Measurements from ENCODE around the gene TRAPPC12.

The TRAPPC12 gene

DNA sequence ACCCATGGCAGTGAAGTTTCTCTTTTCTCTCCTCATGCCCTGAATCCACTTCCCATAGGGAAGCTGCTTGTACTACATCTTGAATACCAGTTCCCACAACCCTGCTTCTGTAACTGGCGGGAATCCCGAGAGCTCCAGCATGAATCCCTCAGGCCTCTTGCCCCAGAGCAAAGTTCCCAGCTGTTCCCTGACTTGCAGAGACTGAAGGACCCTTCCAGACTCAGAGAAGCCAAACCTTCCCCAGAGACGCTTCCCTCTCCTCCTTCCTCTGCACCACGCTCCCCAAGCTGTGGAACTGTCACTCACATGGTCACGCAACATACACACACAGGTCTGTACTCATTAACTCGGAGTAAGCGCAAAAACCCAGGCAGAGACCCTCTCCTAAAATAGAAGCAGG lies 26.4 kb downstream of the TRAPPC12 start:
- 94 to 95% methylated on average over 7 of the region's 7 CpGs for WGBS, 2 experiments
- no peak overlapping the region for H3K4me3 ChIP-seq (ENCODE audit: insufficient read depth, low read depth, low read length)
- H3K27me3 ChIP-seq (ENCODE audit: control insufficient read depth, insufficient read depth, low read length, poor library complexity, severe bottlenecking) = no peaks in the 10 kb centered on the region
- H3K36me3 ChIP-seq (ENCODE audit: control insufficient read depth, insufficient read depth, low read length) = peaks cover 4% of the 10 kb centered on the region
- H3K27ac ChIP-seq (ENCODE audit: insufficient read depth, low read depth, low read length, poor library complexity, severe bottlenecking) = no peak overlapping the region
- H3K4me1 ChIP-seq (ENCODE audit: control insufficient read depth, insufficient read depth, low read length) = peaks cover 3% of the 10 kb centered on the region
- H3K9me3 ChIP-seq (ENCODE audit: control insufficient read depth, low read length) = no peaks in the 10 kb centered on the region

GRCh38 chr2:3406501-3406900 lies 27.0 kb downstream of the TRAPPC12 start:
- H3K9me3 ChIP-seq (ENCODE audit: control insufficient read depth, low read length) = no peaks in the 10 kb centered on the region
- peaks cover 4% of the 10 kb centered on the region for H3K36me3 ChIP-seq (ENCODE audit: control insufficient read depth, insufficient read depth, low read length)
- WGBS, 2 experiments = 93 to 96% methylated on average over 2 of the region's 3 CpGs
- no peak overlapping the region for H3K27ac ChIP-seq (ENCODE audit: insufficient read depth, low read depth, low read length, poor library complexity, severe bottlenecking)
- H3K4me3 ChIP-seq (ENCODE audit: insufficient read depth, low read depth, low read length) = no peak overlapping the region
- no peaks in the 10 kb centered on the region for H3K27me3 ChIP-seq (ENCODE audit: control insufficient read depth, insufficient read depth, low read length, poor library complexity, severe bottlenecking)
- peaks cover 3% of the 10 kb centered on the region for H3K4me1 ChIP-seq (ENCODE audit: control insufficient read depth, insufficient read depth, low read length)

DNA sequence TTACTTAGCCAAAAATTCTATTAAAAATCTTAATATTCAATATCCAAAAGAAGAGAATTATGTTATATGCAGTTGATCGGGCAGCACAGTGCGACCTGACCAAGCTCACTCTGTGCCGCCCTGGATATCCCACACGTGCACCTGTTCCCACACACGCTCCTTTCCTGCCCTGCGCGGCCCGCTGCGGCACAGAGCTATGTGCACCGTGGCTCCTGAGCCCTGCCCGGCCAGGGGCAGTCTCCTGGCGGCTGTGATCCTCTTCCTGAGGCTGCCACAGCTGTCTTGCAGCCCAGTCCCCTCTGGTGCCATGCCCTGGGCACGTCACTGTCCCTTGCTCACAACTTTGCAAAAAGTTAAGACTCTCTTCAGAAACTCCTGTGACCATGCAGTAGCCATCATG lies 29.3 kb downstream of the TRAPPC12 start:
- H3K4me1 ChIP-seq (ENCODE audit: control insufficient read depth, insufficient read depth, low read length) = peaks cover 3% of the 10 kb centered on the region
- H3K27me3 ChIP-seq (ENCODE audit: control insufficient read depth, insufficient read depth, low read length, poor library complexity, severe bottlenecking) = no peaks in the 10 kb centered on the region
- no peak overlapping the region for H3K27ac ChIP-seq (ENCODE audit: insufficient read depth, low read depth, low read length, poor library complexity, severe bottlenecking)
- peaks cover 4% of the 10 kb centered on the region for H3K36me3 ChIP-seq (ENCODE audit: control insufficient read depth, insufficient read depth, low read length)
- WGBS, 2 experiments = 95 to 96% methylated on average over 13 of the region's 13 CpGs
- H3K9me3 ChIP-seq (ENCODE audit: control insufficient read depth, low read length) = no peaks in the 10 kb centered on the region
- no peak overlapping the region for H3K4me3 ChIP-seq (ENCODE audit: insufficient read depth, low read depth, low read length)

DNA sequence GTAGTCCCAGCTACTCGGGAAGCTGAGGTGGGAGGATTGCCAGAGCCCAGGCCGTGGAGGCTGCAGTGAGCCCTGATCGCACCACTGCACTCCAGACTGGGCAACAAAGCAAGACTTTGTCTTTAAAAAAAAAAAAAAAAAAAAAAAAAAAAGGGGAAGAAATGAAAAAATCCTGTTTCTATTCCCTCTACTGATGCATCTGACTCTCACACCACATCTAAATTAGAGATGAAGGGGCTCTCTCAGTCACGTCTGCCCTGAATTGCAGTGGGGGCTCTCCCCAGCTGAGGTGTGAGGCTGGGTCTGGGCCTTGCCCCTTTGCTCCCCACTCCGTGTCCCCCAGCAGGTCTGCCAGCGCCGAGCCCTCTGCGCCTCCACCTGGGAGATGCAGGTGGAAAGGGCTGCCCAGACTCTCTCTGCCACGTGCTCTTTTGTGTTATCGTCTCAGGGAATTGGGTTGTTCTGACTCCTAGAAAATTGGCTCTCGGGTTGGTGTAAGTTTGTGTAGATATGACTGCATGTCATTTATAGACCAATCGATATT lies 30.2 kb downstream of the TRAPPC12 start:
- Histone ChIP-seq H3K9me3 (ENCODE audit: control insufficient read depth, low read length) (no peaks in the 10 kb centered on the region), H3K4me1 (ENCODE audit: control insufficient read depth, insufficient read depth, low read length) (no peaks in the 10 kb centered on the region), H3K27me3 (ENCODE audit: control insufficient read depth, insufficient read depth, low read length, poor library complexity, severe bottlenecking) (no peaks in the 10 kb centered on the region), H3K36me3 (ENCODE audit: control insufficient read depth, insufficient read depth, low read length) (no peaks in the 10 kb centered on the region), H3K4me3 (ENCODE audit: insufficient read depth, low read depth, low read length) (no peak overlapping the region), H3K27ac (ENCODE audit: insufficient read depth, low read depth, low read length, poor library complexity, severe bottlenecking) (no peak overlapping the region)
- WGBS, 2 experiments = 91 to 94% methylated on average over 12 of the region's 12 CpGs

- WGBS, 2 experiments = 93 to 100% methylated on average over 3 of the region's 3 CpGs
- Histone ChIP-seq H3K4me3 (ENCODE audit: insufficient read depth, low read depth, low read length) (no peak overlapping the region), H3K27me3 (ENCODE audit: control insufficient read depth, insufficient read depth, low read length, poor library complexity, severe bottlenecking) (no peaks in the 10 kb centered on the region), H3K27ac (ENCODE audit: insufficient read depth, low read depth, low read length, poor library complexity, severe bottlenecking) (no peak overlapping the region), H3K9me3 (ENCODE audit: control insufficient read depth, low read length) (no peaks in the 10 kb centered on the region), H3K36me3 (ENCODE audit: control insufficient read depth, insufficient read depth, low read length) (no peaks in the 10 kb centered on the region), H3K4me1 (ENCODE audit: control insufficient read depth, insufficient read depth, low read length) (no peaks in the 10 kb centered on the region)
These were observed 31.6 kb downstream of the TRAPPC12 start for GRCh38 chr2:3411103-3411502.

GRCh38 chr2:3413697-3414096 lies 34.2 kb downstream of the TRAPPC12 start:
- no peaks in the 10 kb centered on the region for H3K4me1 ChIP-seq (ENCODE audit: control insufficient read depth, insufficient read depth, low read length)
- H3K27me3 ChIP-seq (ENCODE audit: control insufficient read depth, insufficient read depth, low read length, poor library complexity, severe bottlenecking) = no peaks in the 10 kb centered on the region
- H3K27ac ChIP-seq (ENCODE audit: insufficient read depth, low read depth, low read length, poor library complexity, severe bottlenecking) = no peak overlapping the region
- no peak overlapping the region for H3K4me3 ChIP-seq (ENCODE audit: insufficient read depth, low read depth, low read length)
- 93 to 95% methylated on average over 3 to 4 of the region's 4 CpGs for WGBS, 2 experiments
- no peaks in the 10 kb centered on the region for H3K36me3 ChIP-seq (ENCODE audit: control insufficient read depth, insufficient read depth, low read length)
- no peaks in the 10 kb centered on the region for H3K9me3 ChIP-seq (ENCODE audit: control insufficient read depth, low read length)

DNA sequence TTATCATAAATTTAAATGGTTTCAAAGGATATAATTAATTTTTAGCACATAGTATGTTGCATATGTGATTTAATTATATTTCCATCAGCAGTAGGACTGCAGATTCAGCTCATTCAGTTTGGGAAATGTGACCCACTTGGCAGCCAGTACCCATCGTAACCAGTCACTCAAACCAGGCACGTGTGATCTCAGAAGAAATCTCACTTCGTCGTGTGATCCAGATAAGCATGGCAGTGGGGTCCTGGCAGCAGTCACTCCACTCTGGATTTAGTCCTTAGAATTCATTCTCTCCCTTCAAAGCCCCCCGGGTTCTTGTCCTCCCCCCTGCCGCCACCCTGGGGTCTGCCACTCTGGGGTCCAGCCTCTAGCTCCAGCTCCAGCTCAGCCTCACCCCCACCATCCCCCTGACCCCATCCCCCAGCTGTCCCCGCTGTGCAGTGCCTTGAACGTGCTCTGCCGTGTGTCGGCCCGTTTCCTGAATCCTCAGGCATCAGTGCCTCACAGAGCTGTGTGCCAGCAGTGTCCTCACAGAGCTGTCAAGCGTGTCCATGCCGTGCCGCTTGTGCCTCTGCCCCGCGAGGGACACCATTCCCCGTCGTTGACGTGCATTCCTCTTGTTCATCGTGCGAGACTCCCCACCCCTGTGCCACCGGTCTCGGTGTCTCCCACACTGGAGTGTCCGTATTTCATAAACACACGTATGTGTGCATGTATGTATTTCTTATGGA lies 34.8 kb downstream of the TRAPPC12 start:
- no peak overlapping the region for H3K4me3 ChIP-seq (ENCODE audit: insufficient read depth, low read depth, low read length)
- no peaks in the 10 kb centered on the region for H3K9me3 ChIP-seq (ENCODE audit: control insufficient read depth, low read length)
- H3K27ac ChIP-seq (ENCODE audit: insufficient read depth, low read depth, low read length, poor library complexity, severe bottlenecking) = no peak overlapping the region
- no peaks in the 10 kb centered on the region for H3K4me1 ChIP-seq (ENCODE audit: control insufficient read depth, insufficient read depth, low read length)
- WGBS, 2 experiments = 92 to 93% methylated on average over 25 of the region's 25 CpGs
- H3K36me3 ChIP-seq (ENCODE audit: control insufficient read depth, insufficient read depth, low read length) = no peaks in the 10 kb centered on the region
- H3K27me3 ChIP-seq (ENCODE audit: control insufficient read depth, insufficient read depth, low read length, poor library complexity, severe bottlenecking) = no peaks in the 10 kb centered on the region

DNA sequence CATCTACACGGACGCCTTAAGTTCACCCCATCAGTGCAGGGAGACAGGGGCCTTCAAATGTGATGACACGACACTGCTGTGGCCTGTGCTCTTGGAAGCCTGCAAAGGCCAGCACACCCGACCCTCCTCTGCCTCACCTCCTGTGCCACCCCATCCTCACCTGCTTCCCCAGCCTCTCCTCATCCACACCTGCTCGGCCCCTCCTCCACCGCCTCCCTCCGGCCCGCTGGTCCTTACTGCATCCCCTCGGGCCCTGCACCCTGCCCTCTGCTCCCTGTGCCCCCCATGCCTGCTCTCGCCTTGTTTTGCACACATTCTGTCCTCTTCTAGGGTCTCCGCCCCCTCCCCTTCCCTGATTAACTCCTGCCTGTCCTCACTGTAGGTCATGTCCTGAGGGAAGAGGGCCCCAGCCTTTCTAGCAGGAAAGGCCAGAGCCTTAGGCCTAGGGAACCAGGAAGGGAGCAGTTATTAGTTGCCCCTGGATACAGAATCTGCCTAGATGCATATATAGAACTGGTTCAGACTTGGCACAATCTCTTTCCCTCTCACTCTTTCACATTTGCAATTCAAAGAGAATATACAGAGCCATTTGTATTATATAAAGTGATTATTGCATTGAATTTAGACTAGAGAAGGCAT lies 39.4 kb downstream of the TRAPPC12 start:
- Histone ChIP-seq H3K27me3 (ENCODE audit: control insufficient read depth, insufficient read depth, low read length, poor library complexity, severe bottlenecking) (no peaks in the 10 kb centered on the region), H3K36me3 (ENCODE audit: control insufficient read depth, insufficient read depth, low read length) (no peaks in the 10 kb centered on the region), H3K4me1 (ENCODE audit: control insufficient read depth, insufficient read depth, low read length) (no peaks in the 10 kb centered on the region), H3K9me3 (ENCODE audit: control insufficient read depth, low read length) (no peaks in the 10 kb centered on the region), H3K27ac (ENCODE audit: insufficient read depth, low read depth, low read length, poor library complexity, severe bottlenecking) (no peak overlapping the region), H3K4me3 (ENCODE audit: insufficient read depth, low read depth, low read length) (no peak overlapping the region)
- 89 to 90% methylated on average over 11 of the region's 11 CpGs for WGBS, 2 experiments

- Histone ChIP-seq H3K36me3 (ENCODE audit: control insufficient read depth, insufficient read depth, low read length) (peaks cover 5% of the 10 kb centered on the region), H3K4me1 (ENCODE audit: control insufficient read depth, insufficient read depth, low read length) (no peaks in the 10 kb centered on the region), H3K27ac (ENCODE audit: insufficient read depth, low read depth, low read length, poor library complexity, severe bottlenecking) (no peak overlapping the region), H3K9me3 (ENCODE audit: control insufficient read depth, low read length) (no peaks in the 10 kb centered on the region), H3K4me3 (ENCODE audit: insufficient read depth, low read depth, low read length) (no peak overlapping the region), H3K27me3 (ENCODE audit: control insufficient read depth, insufficient read depth, low read length, poor library complexity, severe bottlenecking) (no peaks in the 10 kb centered on the region)
- WGBS, 2 experiments = 95 to 96% methylated on average over 13 of the region's 13 CpGs
These were observed 40.7 kb downstream of the TRAPPC12 start for GRCh38 chr2:3420076-3420768.

DNA sequence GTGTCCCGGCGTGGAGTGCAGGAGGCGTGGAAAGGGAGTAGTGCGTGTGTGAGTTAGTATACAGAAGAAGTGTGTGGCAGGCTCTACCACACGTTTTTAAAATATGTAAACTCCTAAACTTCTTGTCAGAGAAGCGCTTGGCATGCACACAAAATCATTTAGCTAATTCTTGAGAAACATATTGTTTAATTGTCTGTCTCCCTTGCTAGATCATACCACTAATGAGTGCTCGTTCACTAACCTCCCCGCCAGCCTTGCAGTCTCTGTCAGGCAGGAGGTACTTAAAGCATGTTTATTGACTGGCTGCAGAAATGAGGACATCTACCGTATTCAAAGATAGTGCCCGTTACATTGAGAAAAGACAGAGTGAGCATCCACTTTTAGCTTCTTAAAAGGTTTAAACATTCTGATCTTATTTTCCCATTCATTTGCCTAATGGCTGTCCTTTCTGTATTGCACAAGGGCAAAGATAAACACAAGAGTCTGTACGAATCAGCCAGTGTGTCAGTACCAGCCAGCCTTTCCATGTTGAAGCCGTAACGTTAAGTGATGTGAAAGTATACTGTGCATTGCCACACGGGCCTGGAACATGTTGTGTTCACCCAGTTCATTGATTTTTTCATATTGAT lies 41.4 kb downstream of the TRAPPC12 start:
- WGBS, 2 experiments = 95 to 96% methylated on average over 13 to 14 of the region's 14 CpGs
- Histone ChIP-seq H3K4me1 (ENCODE audit: control insufficient read depth, insufficient read depth, low read length) (no peaks in the 10 kb centered on the region), H3K36me3 (ENCODE audit: control insufficient read depth, insufficient read depth, low read length) (peaks cover 5% of the 10 kb centered on the region), H3K4me3 (ENCODE audit: insufficient read depth, low read depth, low read length) (no peak overlapping the region), H3K27ac (ENCODE audit: insufficient read depth, low read depth, low read length, poor library complexity, severe bottlenecking) (no peak overlapping the region), H3K27me3 (ENCODE audit: control insufficient read depth, insufficient read depth, low read length, poor library complexity, severe bottlenecking) (no peaks in the 10 kb centered on the region), H3K9me3 (ENCODE audit: control insufficient read depth, low read length) (no peaks in the 10 kb centered on the region)
